Liver (tissue), 3 donors: ENCODE measurements around the gene GCLC.

Source experiments
- EGR1 ChIP-seq, 2 donors: IDR thresholded peaks; 2 replicates each; pipeline ENCODE4 v1.6.1; 2016 to 2018; ENCODE audit warnings: antibody characterized with exemption in 2 of 2, low read depth in 2 of 2
- FOXA2 ChIP-seq: IDR thresholded peaks from 2 replicates; pipeline ENCODE4 v1.6.1; 2016; ENCODE audit warnings: antibody characterized with exemption
- TAF1 ChIP-seq: conservative IDR thresholded peaks from 2 replicates; pipeline ENCODE4 v1.6.1; 2016; ENCODE audit warnings: antibody characterized with exemption, mild to moderate bottlenecking
- YY1 ChIP-seq: IDR thresholded peaks from 2 replicates; pipeline ENCODE4 v1.6.1; 2016; ENCODE audit warnings: antibody characterized with exemption, mild to moderate bottlenecking
- TF ChIP-seq, protein P1 (sequence below): fragments of 150-350 bp; IDR thresholded peaks from 2 replicates; pipeline ENCODE4 v1.5.1; 2017; ENCODE audit warnings: improper control_type of control experiment, low read depth, low read length; ENCODE audit not compliant: missing input control
- TF ChIP-seq, protein P2 (sequence below): IDR thresholded peaks from 2 replicates; pipeline ENCODE4 v1.6.1; 2016; ENCODE audit warnings: antibody characterized with exemption
- TF ChIP-seq, protein P3 (sequence below): IDR thresholded peaks from 2 replicates; pipeline ENCODE4 v1.6.1; 2016; ENCODE audit warnings: antibody characterized with exemption, mild to moderate bottlenecking
- donor health status: healthy.
- donor health status: healthy.

DNA sequence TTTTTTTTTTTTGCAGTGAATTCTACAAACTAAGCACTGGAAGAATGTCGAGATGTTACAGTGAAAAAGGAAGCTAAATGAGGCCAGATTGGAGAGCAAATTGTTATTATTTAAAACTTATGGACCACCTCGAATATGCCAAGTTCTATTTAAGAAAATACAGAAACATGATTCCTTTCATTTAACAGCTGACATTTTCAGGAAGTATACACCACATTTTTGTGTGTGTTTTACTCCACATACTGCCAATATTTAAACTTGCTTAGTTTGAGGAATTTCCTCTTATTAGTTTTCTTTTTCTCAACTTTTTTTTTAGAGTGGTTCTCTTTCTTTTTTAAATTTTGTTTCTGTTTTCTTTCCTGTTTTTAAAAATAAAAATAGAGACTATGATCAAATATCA, 37.0 kb upstream of the GCLC start:
- TF ChIP-seq TAF1 (no peak), YY1 (no peak), EGR1 (IDR thresholded peaks at IDR 0.05; ENCODE audit: low read depth in 2 of 2) (no peak), FOXA2 (no peak)
- TF ChIP-seq, protein P1, sequence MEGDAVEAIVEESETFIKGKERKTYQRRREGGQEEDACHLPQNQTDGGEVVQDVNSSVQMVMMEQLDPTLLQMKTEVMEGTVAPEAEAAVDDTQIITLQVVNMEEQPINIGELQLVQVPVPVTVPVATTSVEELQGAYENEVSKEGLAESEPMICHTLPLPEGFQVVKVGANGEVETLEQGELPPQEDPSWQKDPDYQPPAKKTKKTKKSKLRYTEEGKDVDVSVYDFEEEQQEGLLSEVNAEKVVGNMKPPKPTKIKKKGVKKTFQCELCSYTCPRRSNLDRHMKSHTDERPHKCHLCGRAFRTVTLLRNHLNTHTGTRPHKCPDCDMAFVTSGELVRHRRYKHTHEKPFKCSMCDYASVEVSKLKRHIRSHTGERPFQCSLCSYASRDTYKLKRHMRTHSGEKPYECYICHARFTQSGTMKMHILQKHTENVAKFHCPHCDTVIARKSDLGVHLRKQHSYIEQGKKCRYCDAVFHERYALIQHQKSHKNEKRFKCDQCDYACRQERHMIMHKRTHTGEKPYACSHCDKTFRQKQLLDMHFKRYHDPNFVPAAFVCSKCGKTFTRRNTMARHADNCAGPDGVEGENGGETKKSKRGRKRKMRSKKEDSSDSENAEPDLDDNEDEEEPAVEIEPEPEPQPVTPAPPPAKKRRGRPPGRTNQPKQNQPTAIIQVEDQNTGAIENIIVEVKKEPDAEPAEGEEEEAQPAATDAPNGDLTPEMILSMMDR: no peak
- TF ChIP-seq, protein P2, sequence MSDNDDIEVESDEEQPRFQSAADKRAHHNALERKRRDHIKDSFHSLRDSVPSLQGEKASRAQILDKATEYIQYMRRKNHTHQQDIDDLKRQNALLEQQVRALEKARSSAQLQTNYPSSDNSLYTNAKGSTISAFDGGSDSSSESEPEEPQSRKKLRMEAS: no peak
- TF ChIP-seq, protein P3, sequence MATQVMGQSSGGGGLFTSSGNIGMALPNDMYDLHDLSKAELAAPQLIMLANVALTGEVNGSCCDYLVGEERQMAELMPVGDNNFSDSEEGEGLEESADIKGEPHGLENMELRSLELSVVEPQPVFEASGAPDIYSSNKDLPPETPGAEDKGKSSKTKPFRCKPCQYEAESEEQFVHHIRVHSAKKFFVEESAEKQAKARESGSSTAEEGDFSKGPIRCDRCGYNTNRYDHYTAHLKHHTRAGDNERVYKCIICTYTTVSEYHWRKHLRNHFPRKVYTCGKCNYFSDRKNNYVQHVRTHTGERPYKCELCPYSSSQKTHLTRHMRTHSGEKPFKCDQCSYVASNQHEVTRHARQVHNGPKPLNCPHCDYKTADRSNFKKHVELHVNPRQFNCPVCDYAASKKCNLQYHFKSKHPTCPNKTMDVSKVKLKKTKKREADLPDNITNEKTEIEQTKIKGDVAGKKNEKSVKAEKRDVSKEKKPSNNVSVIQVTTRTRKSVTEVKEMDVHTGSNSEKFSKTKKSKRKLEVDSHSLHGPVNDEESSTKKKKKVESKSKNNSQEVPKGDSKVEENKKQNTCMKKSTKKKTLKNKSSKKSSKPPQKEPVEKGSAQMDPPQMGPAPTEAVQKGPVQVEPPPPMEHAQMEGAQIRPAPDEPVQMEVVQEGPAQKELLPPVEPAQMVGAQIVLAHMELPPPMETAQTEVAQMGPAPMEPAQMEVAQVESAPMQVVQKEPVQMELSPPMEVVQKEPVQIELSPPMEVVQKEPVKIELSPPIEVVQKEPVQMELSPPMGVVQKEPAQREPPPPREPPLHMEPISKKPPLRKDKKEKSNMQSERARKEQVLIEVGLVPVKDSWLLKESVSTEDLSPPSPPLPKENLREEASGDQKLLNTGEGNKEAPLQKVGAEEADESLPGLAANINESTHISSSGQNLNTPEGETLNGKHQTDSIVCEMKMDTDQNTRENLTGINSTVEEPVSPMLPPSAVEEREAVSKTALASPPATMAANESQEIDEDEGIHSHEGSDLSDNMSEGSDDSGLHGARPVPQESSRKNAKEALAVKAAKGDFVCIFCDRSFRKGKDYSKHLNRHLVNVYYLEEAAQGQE: no peak
